Gastroesophageal sphincter (tissue), 4 donors: Measurements from ENCODE around the gene RBBP8NL. TPM values are rescaled to one million over a fixed set of nuclear protein-coding genes. Genes with fewer than 3 reads are reported as not detected.

ENCODE experiments used
- ATAC-seq: fragments of 150-250 bp; one replicate; pipeline ENCODE4 v1.9.1; 2016; ENCODE audit warnings: mild to moderate bottlenecking, moderate library complexity
- H3K27ac ChIP-seq, 4 donors: fragments of 200-600 bp; sonication (generic) in 3 of 4; 1 replicate in 3 of 4; 2 replicates in 1 of 4; pipeline ENCODE4 v1.5.1; 2016 to 2019
- H3K27me3 ChIP-seq: fragments of 200-600 bp; sonication (generic); one replicate; pipeline ENCODE4 v1.5.1; 2019
- H3K36me3 ChIP-seq, 2 donors: fragments of 200-600 bp; sonication (generic); one replicate each; pipeline ENCODE4 v1.5.1; 2019; ENCODE audit warnings: control low read depth in 1 of 2
- H3K4me1 ChIP-seq, 3 donors: fragments of 200-600 bp; sonication (generic); 1 replicate in 2 of 3; 2 replicates in 1 of 3; pipeline ENCODE4 v1.5.1; 2016 to 2019; ENCODE audit warnings: control low read depth in 2 of 3
- H3K4me3 ChIP-seq, 2 donors: fragments of 200-600 bp; sonication (generic); one replicate each; pipeline ENCODE4 v1.5.1; 2019; ENCODE audit warnings: mild to moderate bottlenecking in 1 of 2, moderate library complexity in 1 of 2
- H3K9me3 ChIP-seq, 3 donors: fragments of 200-600 bp; sonication (generic); one replicate each; pipeline ENCODE4 v1.5.1; 2017 to 2019; ENCODE audit warnings: control low read depth in 2 of 3
- CTCF ChIP-seq, 4 experiments: fragments of 200-600 bp in 2 of 4; fragments of 450-650 bp in 2 of 4; sonication (generic) in 1 of 4; IDR thresholded peaks; one replicate each; pipeline ENCODE4 v1.5.1; 2017 to 2019; ENCODE audit warnings: antibody characterized with exemption in 4 of 4, mild to moderate bottlenecking in 2 of 4, moderate library complexity in 2 of 4
- EP300 ChIP-seq: sonication (generic); formaldehyde crosslinking; IDR thresholded peaks from one replicate; pipeline ENCODE4 v1.6.1; 2017; ENCODE audit warnings: antibody characterized with exemption, mild to moderate bottlenecking
- POLR2A ChIP-seq, 2 donors: fragments of 450-650 bp; IDR thresholded peaks; one replicate each; pipeline ENCODE4 v1.6.1; 2017; ENCODE audit warnings: antibody characterized with exemption in 2 of 2, mild to moderate bottlenecking in 2 of 2, moderate library complexity in 1 of 2
- POLR2AphosphoS5 ChIP-seq: sonication (generic); formaldehyde crosslinking; IDR thresholded peaks from one replicate; pipeline ENCODE4 v1.6.1; 2017; ENCODE audit warnings: antibody characterized with exemption
- WGBS, 2 donors: methylation state at CpG; one replicate each; pipeline ENCODE4 v1.1.5; 2018; ENCODE audit warnings: low coverage in 1 of 2; 5-methylcytosine and 5-hydroxymethylcytosine counted together
- total RNA-seq, 4 donors: library from RNA; depleted of rRNA; stranded (reverse); fragments of >200 nt; gene quantifications; one replicate each; pipeline ENCODE4 v1.1.0, GENCODE V29; 2016

RBBP8NL gene
- total RNA-seq, 4 donors from 2014 or later, result 0.20 TPM; not detected in 3

- H3K9me3 ChIP-seq, result no peaks in the 10 kb centered on the region
- peaks cover 86% of the 10 kb centered on the region for H3K27me3 ChIP-seq
- TF ChIP-seq CTCF (IDR thresholded peaks at IDR 0.05) (no peak), EP300 (no peak), POLR2AphosphoS5 (no peak)
- H3K4me3 ChIP-seq, result no peak overlapping the region
- no peak for ATAC-seq
- H3K36me3 ChIP-seq, result no peaks in the 10 kb centered on the region
- no CpG with 5 or more reads among the region's 10 CpGs for WGBS, 2 donors
- H3K27ac ChIP-seq, result no peak overlapping the region
- H3K4me1 ChIP-seq, result no peaks in the 10 kb centered on the region
Measured at GRCh38 chr20:62451156-62451767, 23.9 kb upstream of the RBBP8NL start.

DNA sequence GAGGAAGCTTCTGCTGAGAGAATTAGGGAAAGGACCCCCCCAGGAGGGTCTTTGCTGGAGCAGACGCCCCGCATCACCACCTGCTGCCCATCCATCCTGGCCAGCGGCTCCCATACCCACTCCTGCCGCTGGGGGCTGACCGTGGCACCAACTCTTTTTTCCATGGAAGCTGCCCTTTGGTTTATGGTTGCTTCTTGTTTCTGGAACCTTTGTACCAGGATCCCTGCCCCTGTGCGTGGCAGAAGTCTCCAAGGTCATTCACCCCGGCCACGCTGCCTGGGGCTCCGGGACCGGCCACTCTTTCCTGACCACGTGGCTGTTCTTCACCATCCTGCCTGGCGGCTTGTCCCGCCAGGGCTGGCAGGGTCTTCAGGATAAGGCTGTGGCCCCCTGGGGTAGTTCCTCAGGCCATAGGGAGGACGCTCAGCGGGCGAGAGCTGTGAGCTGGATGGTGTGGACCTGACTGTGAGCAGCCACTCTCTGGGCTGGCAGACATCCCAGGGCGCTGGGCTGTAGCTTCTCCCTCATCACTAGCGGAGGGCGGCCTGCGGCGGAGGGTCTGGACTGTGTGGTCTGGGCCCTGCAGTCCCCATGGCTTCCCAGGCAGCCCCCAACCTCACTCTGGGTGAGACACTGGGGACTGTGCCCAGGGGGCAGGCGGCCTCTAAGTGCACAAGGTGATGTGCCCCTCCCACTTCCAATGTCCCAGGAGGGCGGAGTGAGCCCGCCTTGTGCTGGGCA, 22.8 kb upstream of the RBBP8NL start:
- no peaks in the 10 kb centered on the region for H3K4me1 ChIP-seq
- WGBS, 2 donors, result 80% methylated on average over 1 of the region's 24 CpGs; no CpG with 5 or more reads in 1 of the 2 donors
- no peaks in the 10 kb centered on the region for H3K36me3 ChIP-seq
- TF ChIP-seq POLR2A (IDR thresholded peaks at IDR 0.05) (no peak), EP300 (no peak), POLR2AphosphoS5 (no peak), CTCF (IDR thresholded peaks at IDR 0.05) (no peak)
- H3K27me3 ChIP-seq, result peaks cover 82% of the 10 kb centered on the region
- ATAC-seq, result no peak
- H3K27ac ChIP-seq, result no peak overlapping the region
- no peak overlapping the region for H3K4me3 ChIP-seq
- H3K9me3 ChIP-seq, result no peaks in the 10 kb centered on the region

GRCh38 chr20:62448788-62449187, 21.4 kb upstream of the RBBP8NL start:
- TF ChIP-seq POLR2AphosphoS5 (no peak), EP300 (no peak), CTCF (IDR thresholded peaks at IDR 0.05) (no peak), POLR2A (IDR thresholded peaks at IDR 0.05) (no peak)
- Histone ChIP-seq H3K4me3 (no peak overlapping the region), H3K27me3 (peaks cover 73% of the 10 kb centered on the region), H3K4me1 (no peaks in the 10 kb centered on the region), H3K27ac (no peak overlapping the region), H3K9me3 (no peaks in the 10 kb centered on the region), H3K36me3 (no peaks in the 10 kb centered on the region)
- no CpG with 5 or more reads among the region's 14 CpGs for WGBS, 2 donors
- ATAC-seq, result no peak

- H3K27me3 ChIP-seq, result peaks cover 66% of the 10 kb centered on the region
- no peaks in the 10 kb centered on the region for H3K4me1 ChIP-seq
- H3K4me3 ChIP-seq, result no peak overlapping the region
- H3K9me3 ChIP-seq, result no peaks in the 10 kb centered on the region
- H3K27ac ChIP-seq, result no peak overlapping the region
- TF ChIP-seq EP300 (no peak), CTCF (IDR thresholded peaks at IDR 0.05) (no peak), POLR2A (IDR thresholded peaks at IDR 0.05) (no peak), POLR2AphosphoS5 (no peak)
- WGBS, 2 donors, result 59 to 61% methylated on average over 4 to 5 of the region's 10 CpGs
- H3K36me3 ChIP-seq, result no peaks in the 10 kb centered on the region
- ATAC-seq, result no peak
Measured at GRCh38 chr20:62448038-62448437, 20.7 kb upstream of the RBBP8NL start.
